ENCODE data around the gene VSTM2L. TPM values are rescaled to one million over a fixed set of nuclear protein-coding genes. Genes with fewer than 3 reads are reported as not detected.

VSTM2L gene
- total RNA-seq, 2 donors from 2014 or later = 31.3 to 69.5 TPM

DNA sequence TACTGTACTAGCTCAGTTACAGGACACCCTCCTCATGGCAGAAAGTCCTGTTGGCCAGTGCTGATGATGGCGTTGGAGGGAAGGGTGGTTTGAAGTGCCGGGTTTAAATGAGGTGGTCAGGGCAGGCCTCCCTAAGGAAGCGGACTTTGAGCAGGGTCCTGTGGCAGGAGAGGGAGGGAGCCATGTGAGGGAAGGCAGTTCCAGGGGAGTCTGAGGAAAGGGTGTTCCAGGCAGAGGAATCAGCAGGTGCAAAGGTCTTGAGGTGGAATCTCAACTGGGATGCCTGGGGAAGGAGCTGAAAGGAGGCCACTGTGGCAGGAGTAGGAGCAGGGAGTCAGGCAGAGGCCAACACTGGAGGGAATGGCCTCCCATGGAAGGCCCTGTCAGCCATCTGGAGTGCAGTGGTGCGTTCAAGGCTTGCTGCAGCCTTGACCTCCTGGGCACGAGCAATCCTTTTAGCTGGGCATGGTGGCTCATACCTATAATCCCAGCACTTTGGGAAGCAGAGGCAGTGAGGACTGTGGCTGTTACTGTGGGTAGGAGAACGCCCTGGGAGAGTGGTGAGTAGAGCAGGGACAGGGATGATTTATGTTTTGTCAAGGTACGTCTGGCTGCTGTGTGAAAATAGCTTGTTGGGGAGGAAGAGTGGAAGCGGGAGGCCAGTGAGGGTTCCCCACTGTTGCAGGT is 26.2 kb downstream of the VSTM2L start:
- no peak overlapping the region for H3K27ac ChIP-seq
- no peak overlapping the region for H3K4me3 ChIP-seq
- no peaks in the 10 kb centered on the region for H3K36me3 ChIP-seq
- intact Hi-C loops (cut with DNase I) = no loop called here
- TF ChIP-seq POLR2A (IDR thresholded peaks at IDR 0.05) (no peak), CTCF (IDR thresholded peaks at IDR 0.05) (no peak)
- DNase-seq (ENCODE audit: low spot score) = no peak
- H3K27me3 ChIP-seq (replicated peaks; ENCODE audit: insufficient read depth) = no peaks in the 10 kb centered on the region
- no peaks in the 10 kb centered on the region for H3K4me1 ChIP-seq (replicated peaks)
- H3K9me3 ChIP-seq = no peaks in the 10 kb centered on the region
- WGBS = 70% methylated on average over 8 of the region's 8 CpGs

DNA sequence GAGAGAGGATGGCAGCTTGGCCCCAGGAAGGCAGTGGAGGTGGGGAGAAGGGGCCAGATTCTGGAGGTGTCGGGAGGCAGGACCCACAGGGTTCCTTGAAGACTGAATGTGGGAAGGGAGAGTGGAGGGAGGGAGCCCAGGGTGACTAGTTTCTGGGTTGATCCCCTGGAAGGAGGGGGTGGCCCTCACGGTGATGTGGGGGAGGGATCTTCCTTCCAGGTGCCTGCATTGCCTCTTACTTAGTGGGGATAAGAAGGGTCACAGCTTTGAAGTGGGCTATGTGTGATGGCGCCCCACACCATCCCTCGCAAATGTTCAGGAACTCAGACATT is 26.7 kb downstream of the VSTM2L start:
- no peaks in the 10 kb centered on the region for H3K36me3 ChIP-seq
- H3K27me3 ChIP-seq (replicated peaks; ENCODE audit: insufficient read depth) = no peaks in the 10 kb centered on the region
- 72% methylated on average over 4 of the region's 4 CpGs for WGBS
- H3K9me3 ChIP-seq = no peaks in the 10 kb centered on the region
- no peak overlapping the region for H3K27ac ChIP-seq
- TF ChIP-seq POLR2A (IDR thresholded peaks at IDR 0.05) = no peak
- no peak for TF ChIP-seq CTCF (IDR thresholded peaks at IDR 0.05)
- no peak for TF ChIP-seq POLR2AphosphoS5 (IDR thresholded peaks at IDR 0.05)
- H3K4me1 ChIP-seq (replicated peaks) = no peaks in the 10 kb centered on the region
- intact Hi-C loops (cut with DNase I) = no loop called here
- DNase-seq (ENCODE audit: low spot score) = no peak
- no peak overlapping the region for H3K4me3 ChIP-seq

DNA sequence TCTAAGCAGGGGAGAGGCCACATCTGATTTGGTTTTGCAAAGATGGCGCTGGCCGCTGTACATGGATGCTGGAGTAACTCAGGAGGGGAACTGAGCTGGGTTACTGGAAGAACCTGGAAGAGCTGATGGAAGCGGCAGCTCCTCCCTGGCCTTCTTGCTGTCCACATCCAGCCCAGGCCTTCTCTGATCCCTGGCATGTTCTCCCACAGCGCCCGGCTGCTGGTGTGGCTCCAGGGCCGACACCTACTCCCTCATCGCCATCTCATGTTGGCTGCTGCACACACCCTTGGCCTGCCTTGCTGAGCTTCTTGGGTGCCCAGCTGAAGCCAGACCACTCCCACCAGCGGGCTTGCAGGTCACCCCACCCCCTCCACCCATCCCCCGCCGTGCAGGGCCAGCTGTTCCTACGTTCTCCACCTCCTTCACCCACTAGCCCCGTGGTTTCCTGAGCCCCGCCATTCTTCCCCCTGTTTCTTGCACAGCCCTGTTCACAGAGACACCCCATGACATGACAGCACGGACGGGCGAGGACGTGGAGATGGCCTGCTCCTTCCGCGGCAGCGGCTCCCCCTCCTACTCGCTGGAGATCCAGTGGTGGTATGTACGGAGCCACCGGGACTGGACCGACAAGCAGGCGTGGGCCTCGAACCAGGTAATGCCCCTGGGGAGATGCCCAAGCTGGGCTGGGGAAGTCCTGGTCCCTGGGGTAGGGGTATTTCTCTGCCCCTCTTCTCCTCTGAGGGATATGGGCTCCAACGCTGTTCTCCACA is 28.4 kb downstream of the VSTM2L start:
- intact Hi-C loops (cut with DNase I) = no loop called here
- no peaks in the 10 kb centered on the region for H3K9me3 ChIP-seq
- TF ChIP-seq CTCF (IDR thresholded peaks at IDR 0.05) = no peak
- no peak for TF ChIP-seq POLR2AphosphoS5 (IDR thresholded peaks at IDR 0.05)
- no peak for TF ChIP-seq POLR2A (IDR thresholded peaks at IDR 0.05)
- no peak for DNase-seq (ENCODE audit: low spot score)
- no peaks in the 10 kb centered on the region for H3K36me3 ChIP-seq
- H3K4me3 ChIP-seq = no peak overlapping the region
- no peaks in the 10 kb centered on the region for H3K4me1 ChIP-seq (replicated peaks)
- 85% methylated on average over 27 of the region's 27 CpGs for WGBS
- H3K27me3 ChIP-seq (replicated peaks; ENCODE audit: insufficient read depth) = no peaks in the 10 kb centered on the region
- H3K27ac ChIP-seq = no peak overlapping the region

- intact Hi-C loops (cut with DNase I) = no loop called here
- H3K9me3 ChIP-seq = no peaks in the 10 kb centered on the region
- no peaks in the 10 kb centered on the region for H3K36me3 ChIP-seq
- no peak overlapping the region for H3K27ac ChIP-seq
- H3K4me1 ChIP-seq (replicated peaks) = no peaks in the 10 kb centered on the region
- WGBS = 85% methylated on average over 8 of the region's 8 CpGs
- no peak overlapping the region for H3K4me3 ChIP-seq
- no peak for DNase-seq (ENCODE audit: low spot score)
- no peaks in the 10 kb centered on the region for H3K27me3 ChIP-seq (replicated peaks; ENCODE audit: insufficient read depth)
- TF ChIP-seq POLR2A (IDR thresholded peaks at IDR 0.05) = no peak
- no peak for TF ChIP-seq CTCF (IDR thresholded peaks at IDR 0.05)
- no peak for TF ChIP-seq POLR2AphosphoS5 (IDR thresholded peaks at IDR 0.05)
Measured at GRCh38 chr20:37932074-37932473, 29.1 kb downstream of the VSTM2L start.

GRCh38 chr20:37932919-37933318 is 30.0 kb downstream of the VSTM2L start:
- H3K4me3 ChIP-seq = no peak overlapping the region
- H3K4me1 ChIP-seq (replicated peaks) = no peaks in the 10 kb centered on the region
- H3K9me3 ChIP-seq = no peaks in the 10 kb centered on the region
- no peak for TF ChIP-seq POLR2AphosphoS5 (IDR thresholded peaks at IDR 0.05)
- no peak for TF ChIP-seq CTCF (IDR thresholded peaks at IDR 0.05)
- no peak for TF ChIP-seq POLR2A (IDR thresholded peaks at IDR 0.05)
- no peaks in the 10 kb centered on the region for H3K36me3 ChIP-seq
- H3K27me3 ChIP-seq (replicated peaks; ENCODE audit: insufficient read depth) = no peaks in the 10 kb centered on the region
- no peak for DNase-seq (ENCODE audit: low spot score)
- 36% methylated on average over 4 of the region's 4 CpGs for WGBS
- H3K27ac ChIP-seq = no peak overlapping the region
- intact Hi-C loops (cut with DNase I) = no loop called here
